Stimulated activated naive CD8-positive, alpha-beta T cell treated with anti-CD3 and anti-CD28 coated beads, Interleukin-15, Interleukin-2, amounts not matched to agents 100 U/mL and 50 U/mL, for 24 hours (primary cell): ENCODE results near the gene PRKN.
A peak's percentile ranks its signal among the peaks of the same experiment; 100 is the strongest.

ENCODE experiments used
- ATAC-seq: fragments of 150-1000 bp; cut with Tn5 transposase; one replicate; pipeline ENCODE4 v1.10.0; 2021
- DNase-seq: peaks from one replicate; pipeline ENCODE4 v3.0.0; 2021

PRKN gene

DNA sequence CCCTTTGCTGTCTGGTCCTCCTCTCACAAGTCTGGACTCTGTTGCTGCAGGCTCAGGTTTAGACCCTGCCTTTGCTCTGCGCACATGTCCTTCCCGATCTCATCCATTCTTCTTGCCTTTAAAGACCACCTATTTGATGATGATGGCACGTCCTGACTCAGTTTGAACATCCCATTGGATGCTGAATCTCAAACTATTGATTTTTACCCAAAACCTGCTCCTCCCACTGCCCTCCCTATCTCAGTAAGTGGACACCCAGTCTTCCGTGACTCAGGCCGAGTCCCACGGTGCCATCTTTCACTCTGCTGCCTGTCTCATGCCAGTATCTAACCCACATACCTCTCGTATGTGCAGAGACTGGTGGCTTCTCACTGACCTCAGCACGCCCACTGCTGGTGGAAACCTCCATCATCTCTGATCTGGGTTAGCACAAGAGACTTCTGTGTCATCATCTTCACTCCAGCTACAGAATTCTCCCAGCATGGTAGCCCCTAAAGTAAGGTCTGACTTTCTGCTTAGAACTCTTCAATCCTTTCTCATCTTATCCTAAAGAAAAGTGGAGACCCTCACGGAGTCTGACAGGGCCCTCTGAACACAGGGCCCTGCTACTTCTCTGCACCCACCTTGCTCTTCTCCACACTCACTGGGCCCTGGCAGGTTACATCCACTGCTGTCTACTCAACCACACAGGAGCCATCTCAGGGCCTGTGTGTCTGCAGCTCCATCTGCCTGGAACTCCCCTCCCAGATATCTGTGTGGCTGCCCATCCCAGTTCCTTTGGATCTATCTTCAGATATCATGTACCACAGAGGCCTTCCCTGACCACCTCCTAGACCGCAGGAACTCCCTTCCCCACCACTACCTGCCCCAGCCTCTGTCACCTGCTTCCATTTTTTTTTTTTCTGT, 1066.6 kb downstream of the PRKN start:
- ATAC-seq, result peak; percentile 52

GRCh38 chr6:161658211-161658610, 1069.4 kb downstream of the PRKN start:
- ATAC-seq (no peak), DNase-seq (no peak)

More for the DNA sequence above, 1066.6 kb downstream of the PRKN start:
- DNase-seq, result peak; percentile 13

DNA sequence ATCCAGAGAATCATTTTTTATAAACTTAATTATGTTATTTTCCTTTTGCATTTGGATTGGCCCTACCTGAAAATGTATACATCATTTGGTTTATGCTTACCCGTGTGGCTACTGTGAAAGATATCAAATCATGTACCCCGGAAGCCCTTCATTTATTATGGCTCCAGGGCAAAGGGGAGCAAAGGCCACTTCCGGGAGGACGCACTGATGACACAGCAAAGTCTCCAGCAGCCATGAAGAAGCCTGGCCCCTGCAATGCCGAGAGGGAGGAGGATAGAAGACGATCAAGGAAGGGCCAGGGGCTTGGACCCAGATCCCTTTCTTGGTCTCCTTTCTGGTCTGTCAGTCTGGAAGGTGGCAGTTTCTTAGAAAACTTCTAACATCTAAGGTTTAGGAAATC, 1073.4 kb downstream of the PRKN start:
- ATAC-seq (no peak), DNase-seq (no peak)

DNA sequence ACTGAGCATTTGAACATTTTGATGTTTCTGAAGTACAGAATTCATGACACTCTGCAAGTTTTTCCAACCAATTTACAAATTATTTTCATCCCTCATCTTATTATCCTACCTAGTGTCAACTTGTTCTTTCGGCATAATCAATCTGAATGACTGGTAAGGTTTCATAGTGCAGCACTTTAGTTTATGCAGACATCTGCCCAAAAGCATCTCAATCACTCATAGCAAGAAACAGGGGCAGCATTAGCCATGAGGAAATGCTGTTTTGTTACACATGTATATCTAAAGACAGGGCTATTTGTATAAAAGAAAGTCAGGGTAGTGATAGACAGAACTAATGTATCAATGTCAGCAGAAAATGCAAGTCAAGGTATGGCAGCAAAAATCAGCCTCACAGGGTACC, 1075.6 kb downstream of the PRKN start:
- ATAC-seq (no peak), DNase-seq (no peak)

- DNase-seq (no peak), ATAC-seq (no peak)
These were observed 1077.7 kb downstream of the PRKN start for GRCh38 chr6:161649841-161650240.

DNA sequence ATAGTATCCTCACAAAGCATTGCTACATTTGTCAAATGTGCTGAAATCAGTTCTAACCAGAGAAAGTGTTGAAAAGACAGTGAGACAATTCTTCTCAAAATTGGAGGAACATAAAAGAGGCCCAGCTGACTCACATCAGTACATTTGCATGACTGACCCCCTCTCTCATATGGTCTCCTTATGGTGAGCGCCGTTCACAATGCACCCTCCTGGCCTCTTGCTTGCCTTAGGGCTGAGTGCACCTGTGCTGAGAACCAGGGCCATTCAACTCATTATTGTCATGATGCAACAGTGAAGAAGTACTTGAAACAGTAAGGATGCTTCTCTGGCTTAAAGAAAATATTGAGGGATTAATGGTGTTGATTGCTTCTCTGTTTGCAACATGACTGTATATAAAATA, 1078.5 kb downstream of the PRKN start:
- ATAC-seq, result no peak
- DNase-seq, result no peak

- no peak for DNase-seq
- no peak for ATAC-seq
These were observed 1080.3 kb downstream of the PRKN start for GRCh38 chr6:161647234-161647633.

DNA sequence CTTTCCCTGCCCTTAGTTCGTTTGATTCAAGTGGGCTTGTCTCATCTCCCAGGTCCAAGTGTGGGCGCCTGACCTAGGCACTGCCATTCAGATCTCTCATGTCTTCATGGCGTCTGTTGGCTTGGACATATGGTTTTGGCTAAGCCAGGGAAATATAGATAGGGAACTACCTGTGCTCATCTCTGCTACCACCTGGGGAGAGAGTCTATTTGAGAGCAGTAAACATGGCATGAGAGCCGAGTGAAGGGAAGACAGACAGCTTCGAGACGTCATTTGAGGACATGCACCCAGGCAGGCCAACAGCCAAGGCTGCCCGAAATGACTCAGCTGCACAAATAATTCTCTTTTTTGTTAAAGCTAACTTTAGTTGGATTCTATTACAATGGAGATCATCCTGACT, 1083.0 kb downstream of the PRKN start:
- ATAC-seq (no peak), DNase-seq (no peak)

GRCh38 chr6:161641175-161641574, 1086.4 kb downstream of the PRKN start:
- no peak for DNase-seq
- ATAC-seq, result no peak

- DNase-seq, result no peak
These were observed 1087.8 kb downstream of the PRKN start for GRCh38 chr6:161639772-161640171.

GRCh38 chr6:161637658-161638057, 1089.9 kb downstream of the PRKN start:
- DNase-seq, result no peak
- no peak for ATAC-seq

More at GRCh38 chr6:161639772-161640171, 1087.8 kb downstream of the PRKN start:
- ATAC-seq, result no peak

DNA sequence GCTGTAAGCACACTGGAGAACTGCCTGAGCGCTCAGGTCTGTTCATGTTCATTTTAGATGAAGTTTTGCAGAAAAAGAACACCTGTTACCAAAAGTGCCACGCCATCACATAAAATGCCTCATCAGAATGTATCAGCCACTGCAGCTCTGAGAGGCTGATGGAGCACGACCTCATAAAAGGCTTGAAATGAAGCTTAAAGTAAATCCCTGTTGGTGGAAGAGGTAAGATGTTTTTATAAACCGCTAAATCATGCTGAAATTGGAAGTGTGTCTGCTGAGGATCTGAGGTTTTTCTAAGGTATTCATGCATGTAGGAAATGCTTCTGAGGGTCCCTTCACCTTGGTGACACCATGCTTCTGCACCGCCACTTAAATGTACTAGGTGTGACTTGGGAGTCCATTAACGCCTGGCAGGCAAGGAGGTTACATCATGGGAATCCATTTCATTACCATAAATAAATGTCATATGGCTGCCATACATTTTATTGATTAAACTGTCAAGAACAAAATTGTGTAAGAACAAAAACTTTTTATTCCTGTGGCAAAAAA, 1090.6 kb downstream of the PRKN start:
- ATAC-seq, result no peak
- DNase-seq, result no peak

DNA sequence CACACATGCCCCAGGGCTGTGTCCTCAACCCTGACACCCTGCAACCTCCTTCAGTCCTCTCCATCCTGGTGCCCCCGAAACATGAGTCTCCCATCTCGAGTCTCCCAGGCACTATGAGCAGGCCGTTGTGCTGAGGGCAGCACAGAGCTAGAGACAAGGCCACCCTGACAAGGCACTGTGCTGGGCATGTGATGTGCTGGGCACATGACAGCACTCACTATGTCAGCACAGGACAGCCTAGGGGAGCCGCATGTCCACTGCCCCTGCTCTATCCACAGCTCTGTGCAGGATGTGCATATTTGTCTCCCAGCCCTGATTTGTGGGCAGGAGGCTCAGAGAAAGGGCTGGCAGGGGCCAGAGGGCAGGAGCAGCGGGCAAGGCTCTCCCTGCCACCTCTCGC, 1091.6 kb downstream of the PRKN start:
- DNase-seq (no peak), ATAC-seq (peak; percentile 43)

GRCh38 chr6:161634916-161635315, 1092.7 kb downstream of the PRKN start:
- ATAC-seq (no peak), DNase-seq (no peak)

GRCh38 chr6:161631676-161632194, 1095.8 kb downstream of the PRKN start:
- DNase-seq, result no peak
- ATAC-seq, result no peak

GRCh38 chr6:161630674-161631073, 1096.9 kb downstream of the PRKN start:
- DNase-seq (no peak), ATAC-seq (no peak)

DNA sequence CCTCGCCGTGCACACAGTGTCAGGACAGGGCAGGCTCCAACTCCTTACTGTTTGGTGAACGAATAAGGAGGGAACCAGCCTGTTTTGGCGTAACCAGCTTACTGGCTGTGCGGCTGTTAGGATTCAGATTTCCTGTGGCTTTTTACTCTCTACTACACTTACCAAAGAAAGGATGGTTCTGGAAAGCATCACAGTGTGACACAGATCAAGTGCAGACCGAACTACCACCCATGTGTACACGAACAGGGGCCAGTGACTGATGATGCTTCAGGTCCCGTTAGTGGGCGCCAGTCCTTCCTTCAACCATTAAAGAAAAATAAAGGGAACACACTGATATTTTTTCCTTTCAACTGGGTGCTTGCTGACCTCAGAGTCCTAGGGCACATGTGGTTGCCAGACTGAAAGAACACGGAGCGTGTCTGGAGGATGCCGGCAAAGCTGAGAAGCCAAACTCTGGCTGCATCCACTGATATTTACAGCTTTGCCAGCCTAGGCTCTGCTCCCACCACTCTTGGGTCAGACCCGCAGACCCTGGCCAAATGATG, 1101.4 kb downstream of the PRKN start:
- ATAC-seq (no peak), DNase-seq (no peak)

DNA sequence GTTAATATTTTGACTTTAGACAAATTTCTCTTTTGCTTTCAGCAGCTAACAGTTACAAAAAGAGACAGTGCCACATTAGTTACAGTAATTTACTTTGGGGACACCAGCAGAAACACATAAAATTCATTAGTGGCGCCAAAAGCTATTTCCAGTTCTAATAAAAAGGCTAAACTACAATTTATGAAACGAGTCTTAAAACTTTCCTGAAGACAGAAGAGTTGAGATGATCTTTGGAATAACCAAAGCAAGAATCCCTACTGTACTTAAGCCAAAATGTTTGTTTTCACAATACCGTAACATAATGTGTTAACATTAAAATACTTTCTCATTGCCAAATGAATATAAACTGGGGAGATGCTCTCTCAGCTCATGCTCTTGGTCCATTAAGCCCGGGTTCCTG, 1103.5 kb downstream of the PRKN start:
- no peak for ATAC-seq
- DNase-seq, result no peak

DNA sequence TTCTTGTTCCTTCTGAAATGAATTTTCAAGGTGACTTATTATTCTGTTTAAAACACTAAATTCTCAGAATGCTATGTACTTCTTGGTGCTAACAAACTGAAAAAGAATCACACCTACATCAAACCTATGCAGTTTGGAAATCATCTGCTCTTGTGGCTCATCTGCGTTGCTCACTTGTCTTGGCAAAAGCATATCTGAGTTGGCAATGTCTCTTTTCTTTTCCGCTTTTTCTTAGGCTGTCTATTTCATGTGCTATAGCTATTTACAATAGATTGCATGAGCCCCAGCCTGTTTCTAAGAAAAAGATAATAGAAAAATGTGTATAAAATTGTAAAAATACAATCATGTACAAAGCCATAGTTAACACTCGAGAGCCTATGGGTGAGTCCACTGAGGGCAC, 1104.8 kb downstream of the PRKN start:
- DNase-seq (no peak), ATAC-seq (no peak)

DNA sequence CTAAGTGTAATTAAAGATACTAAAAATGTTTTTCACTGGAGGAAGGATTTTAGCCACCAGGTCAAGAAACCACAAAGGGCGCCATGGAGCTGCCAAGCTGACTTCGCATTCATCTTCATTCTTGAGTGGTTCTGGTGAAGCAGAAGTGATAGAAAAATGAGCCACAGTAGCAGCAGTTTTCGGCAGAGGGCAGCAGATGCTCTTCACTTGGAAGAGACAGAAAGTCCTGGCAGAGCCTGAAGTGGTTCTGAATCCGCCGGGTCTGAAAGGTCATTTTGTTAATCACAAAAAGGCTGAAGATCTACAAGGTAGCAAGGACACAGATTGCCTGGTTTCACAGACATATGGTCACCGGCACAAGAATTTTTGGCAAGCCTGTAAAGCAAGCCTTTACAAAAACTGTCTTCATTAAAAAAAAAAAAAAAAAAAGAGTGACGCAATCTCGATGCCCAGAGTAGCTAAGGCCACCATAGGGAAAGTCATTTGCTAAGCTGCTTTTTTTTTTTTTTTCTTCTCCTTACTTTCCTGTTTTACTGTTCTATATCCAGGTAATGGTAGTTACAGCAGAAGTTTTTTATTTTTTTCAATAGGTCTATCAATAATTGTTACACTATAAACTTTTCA, 1108.6 kb downstream of the PRKN start:
- ATAC-seq (no peak), DNase-seq (no peak)

DNA sequence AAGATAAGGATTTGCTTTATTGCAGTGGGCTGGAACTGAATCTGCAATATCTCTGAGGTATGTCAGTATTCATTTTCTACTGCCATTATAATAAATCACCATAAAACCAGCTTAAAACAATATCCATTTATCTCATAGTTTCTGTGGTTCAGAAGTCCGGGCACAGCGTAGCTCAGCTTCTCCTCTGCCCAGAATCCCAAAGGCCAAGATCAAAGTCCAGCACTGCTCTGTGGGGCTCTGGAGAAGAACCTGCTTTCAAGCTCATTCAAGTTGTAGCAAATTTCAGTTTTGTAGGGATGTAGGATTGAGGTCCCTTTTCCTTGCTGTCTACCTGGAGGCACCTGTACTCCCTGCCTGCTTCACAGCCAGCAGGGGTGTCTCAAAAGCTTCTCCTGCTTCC, 1113.9 kb downstream of the PRKN start:
- ATAC-seq (no peak), DNase-seq (no peak)

DNA sequence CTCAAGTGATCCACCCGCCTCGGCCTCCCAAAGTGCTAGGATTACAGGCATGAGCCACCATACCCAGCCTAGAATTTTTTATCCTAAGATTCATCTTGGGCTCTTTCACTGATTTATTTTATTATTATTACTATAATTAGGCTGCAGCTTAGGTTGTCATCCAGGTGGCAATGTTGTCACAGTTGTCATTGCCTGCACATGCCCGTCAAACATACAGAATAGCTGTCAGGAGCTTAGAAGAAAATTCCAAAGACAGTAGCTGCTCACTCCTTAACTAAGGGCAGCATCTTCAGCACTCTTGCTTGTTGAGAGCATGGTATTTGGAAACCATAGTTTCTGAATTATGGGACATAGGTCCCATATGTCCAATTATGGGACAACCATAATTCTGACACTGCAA, 1118.8 kb downstream of the PRKN start:
- no peak for ATAC-seq
- DNase-seq, result no peak
